Lower lobe of right lung (tissue), 2 donors: Measurements from ENCODE around the gene TMEM132C. TPM values are rescaled to one million over a fixed set of nuclear protein-coding genes. Genes with fewer than 3 reads are reported as not detected.

ENCODE experiments used
- ATAC-seq, 2 donors: fragments of 200-7000 bp; cut with Tn5 transposase; one replicate each; pipeline ENCODE4 v1.9.1; 2020 to 2022; ENCODE audit warnings: mild to moderate bottlenecking in 2 of 2, moderate library complexity in 2 of 2
- DNase-seq: peaks from one replicate; pipeline ENCODE4 v3.0.0-alpha.2; 2020
- H3K27ac ChIP-seq: fragments of 200-600 bp; one replicate; pipeline ENCODE4 v1.8.0; 2022
- H3K27me3 ChIP-seq: fragments of 200-600 bp; one replicate; pipeline ENCODE4 v1.8.0; 2022; ENCODE audit warnings: low read depth
- H3K36me3 ChIP-seq: fragments of 200-600 bp; one replicate; pipeline ENCODE4 v1.8.0; 2022; ENCODE audit warnings: mild to moderate bottlenecking
- H3K4me1 ChIP-seq: fragments of 200-600 bp; one replicate; pipeline ENCODE4 v1.8.0; 2022
- H3K4me3 ChIP-seq: fragments of 200-600 bp; one replicate; pipeline ENCODE4 v1.8.0; 2022; ENCODE audit warnings: mild to moderate bottlenecking
- H3K9me3 ChIP-seq: fragments of 200-600 bp; one replicate; pipeline ENCODE4 v1.8.0; 2022
- CTCF ChIP-seq: fragments of 200-600 bp; IDR thresholded peaks from one replicate; pipeline ENCODE4 v1.8.0; 2022; ENCODE audit warnings: antibody characterized with exemption, mild to moderate bottlenecking
- intact Hi-C: fragments of 100-400 bp; cut with DNase I; formaldehyde crosslinking; loops from one replicate; pipeline ENCODE4 v1.11.0; 2022
- microRNA-seq: library from miRNA; unstranded; fragments of <30 nt; microRNA quantifications from one replicate; pipeline ENCODE4 v1.2.0, GENCODE V29; 2020; ENCODE audit warnings: borderline number of aligned reads
- total RNA-seq: library from RNA; stranded (reverse); fragmentation: NEBNext Ultra II Directional; extraction: Animal tissue kit (Norgen Biotek cat#: 25700); gene quantifications from one replicate; pipeline ENCODE4 v1.2.1, GENCODE V29; 2021
- donor health status: DM: no; HTN: yes; CAD: no; lungs with severe emphysema.

The TMEM132C gene
- total RNA-seq, 1 donor from 2014 or later, result 1.6 TPM

GRCh38 chr12:128747441-128747840, 480.5 kb downstream of the TMEM132C start:
- Histone ChIP-seq H3K36me3 (no peaks in the 10 kb centered on the region), H3K4me3 (no peak overlapping the region), H3K27ac (no peak overlapping the region), H3K4me1 (no peaks in the 10 kb centered on the region), H3K27me3 (peaks cover 6% of the 10 kb centered on the region), H3K9me3 (no peaks in the 10 kb centered on the region)
- ATAC-seq, result no peak
- intact Hi-C loops, result no loop called here
- no peak for TF ChIP-seq CTCF
- DNase-seq, result no peak

GRCh38 chr12:128752386-128752785, 485.4 kb downstream of the TMEM132C start:
- no peak for DNase-seq

GRCh38 chr12:128753438-128753837, 486.5 kb downstream of the TMEM132C start:
- no peaks in the 10 kb centered on the region for H3K9me3 ChIP-seq
- DNase-seq, result no peak
- H3K4me3 ChIP-seq, result no peak overlapping the region
- H3K27ac ChIP-seq, result no peak overlapping the region
- no peaks in the 10 kb centered on the region for H3K27me3 ChIP-seq
- no peaks in the 10 kb centered on the region for H3K4me1 ChIP-seq
- intact Hi-C loops, result no loop called here
- no peak for TF ChIP-seq CTCF
- ATAC-seq, result no peak
- no peaks in the 10 kb centered on the region for H3K36me3 ChIP-seq

More at GRCh38 chr12:128752386-128752785, 485.4 kb downstream of the TMEM132C start:
- intact Hi-C loops, result no loop called here
- Histone ChIP-seq H3K9me3 (no peaks in the 10 kb centered on the region), H3K4me3 (no peak overlapping the region), H3K4me1 (no peaks in the 10 kb centered on the region), H3K27me3 (peaks cover 3% of the 10 kb centered on the region), H3K27ac (no peak overlapping the region), H3K36me3 (no peaks in the 10 kb centered on the region)
- TF ChIP-seq CTCF, result no peak
- no peak for ATAC-seq

GRCh38 chr12:128754275-128754674, 487.3 kb downstream of the TMEM132C start:
- Histone ChIP-seq H3K9me3 (no peaks in the 10 kb centered on the region), H3K27ac (no peak overlapping the region), H3K27me3 (no peaks in the 10 kb centered on the region), H3K4me3 (no peak overlapping the region), H3K4me1 (no peaks in the 10 kb centered on the region), H3K36me3 (no peaks in the 10 kb centered on the region)
- DNase-seq (no peak), ATAC-seq (no peak)
- intact Hi-C loops, result no loop called here
- no peak for TF ChIP-seq CTCF

GRCh38 chr12:128755566-128755965, 488.6 kb downstream of the TMEM132C start:
- DNase-seq, result no peak
- intact Hi-C loops, result no loop called here
- H3K27ac ChIP-seq, result no peak overlapping the region
- H3K4me3 ChIP-seq, result no peak overlapping the region
- H3K27me3 ChIP-seq, result no peaks in the 10 kb centered on the region
- no peaks in the 10 kb centered on the region for H3K4me1 ChIP-seq
- no peak for TF ChIP-seq CTCF
- no peak for ATAC-seq
- no peaks in the 10 kb centered on the region for H3K36me3 ChIP-seq
- no peaks in the 10 kb centered on the region for H3K9me3 ChIP-seq

Small RNA genes within 50 kb of the gene (microRNA-seq; reads per million reads assigned to microRNA genes)
- gene MIR3612, result not detected
- not detected for gene MIR4419B
